GM23338 (cell line): Measurements from ENCODE around the gene ESPN. TPM values are rescaled to one million over a fixed set of nuclear protein-coding genes. Genes with fewer than 3 reads are reported as not detected.
"Not testable (repeated sequence)": the region's sequence is repeated elsewhere in the genome, so short reads cannot be mapped to it uniquely, and the experiment has no call there.

Experiments
- ATAC-seq: fragments of 200-7000 bp; cut with Tn5 transposase; 3 replicates; pipeline ENCODE4 v1.9.1; 2020
- DNase-seq: peaks from one replicate; pipeline ENCODE4 v3.0.0-alpha.2; 2015; ENCODE audit warnings: low spot score
- H2AFZ ChIP-seq: fragments of 200-600 bp; sonication (generic); 2 replicates; pipeline ENCODE4 v1.8.0; 2016; ENCODE audit warnings: antibody characterized with exemption, mild to moderate bottlenecking, moderate library complexity
- H3F3A ChIP-seq: fragments of 200-600 bp; sonication (generic); replicated peaks from 2 replicates; pipeline ENCODE4 v1.8.0; 2017; ENCODE audit warnings: antibody characterized with exemption, mixed run types, low read depth
- H3K27ac ChIP-seq: fragments of 200-600 bp; sonication (generic); 2 replicates; pipeline ENCODE4 v1.6.1; 2016; ENCODE audit warnings: low read depth
- H3K27me3 ChIP-seq: fragments of 200-600 bp; sonication (generic); 2 replicates; pipeline ENCODE4 v1.8.0; 2016; ENCODE audit warnings: mild to moderate bottlenecking, mixed run types, moderate library complexity; ENCODE audit not compliant: insufficient read depth
- H3K36me3 ChIP-seq: fragments of 200-600 bp; sonication (generic); 2 replicates; pipeline ENCODE4 v1.8.0; 2016; ENCODE audit warnings: mild to moderate bottlenecking; ENCODE audit not compliant: insufficient read depth
- H3K4me1 ChIP-seq: fragments of 200-600 bp; sonication (generic); 2 replicates; pipeline ENCODE4 v1.8.0; 2016; ENCODE audit warnings: mild to moderate bottlenecking, moderate library complexity; ENCODE audit not compliant: insufficient read depth
- H3K4me2 ChIP-seq: fragments of 200-600 bp; sonication (generic); 2 replicates; pipeline ENCODE4 v1.7.1; 2017; ENCODE audit warnings: mixed run types
- H3K4me3 ChIP-seq: fragments of 200-600 bp; sonication (generic); 2 replicates; pipeline ENCODE4 v1.6.1; 2016; ENCODE audit warnings: mixed run types
- H3K79me2 ChIP-seq: fragments of 200-600 bp; sonication (generic); replicated peaks from 2 replicates; pipeline ENCODE4 v1.8.0; 2017; ENCODE audit warnings: mild to moderate bottlenecking; ENCODE audit not compliant: insufficient read depth
- H3K9me2 ChIP-seq: fragments of 200-600 bp; sonication (generic); 2 replicates; pipeline ENCODE4 v1.8.0; 2017; ENCODE audit not compliant: insufficient read depth
- H4K20me1 ChIP-seq: fragments of 200-600 bp; sonication (generic); replicated peaks from 2 replicates; pipeline ENCODE4 v1.8.0; 2017; ENCODE audit warnings: mild to moderate bottlenecking; ENCODE audit not compliant: insufficient read depth
- H3K27ac Mint-ChIP-seq: 2 replicates; pipeline ENCODE4 v1.8.0; 2020; ENCODE audit warnings: inconsistent platforms, mild to moderate bottlenecking, moderate library complexity, mixed read lengths
- H3K27me3 Mint-ChIP-seq: 3 replicates; pipeline ENCODE4 v1.8.0; 2022; ENCODE audit warnings: low read depth, mild to moderate bottlenecking, moderate library complexity, mixed read lengths, inconsistent platforms; ENCODE audit not compliant: insufficient read depth, poor library complexity
- H3K36me3 Mint-ChIP-seq: 3 replicates; pipeline ENCODE4 v1.8.0; 2021; ENCODE audit warnings: low read depth, mild to moderate bottlenecking, inconsistent platforms, moderate library complexity, mixed read lengths
- H3K4me1 Mint-ChIP-seq: 3 replicates; pipeline ENCODE4 v1.8.0; 2020; ENCODE audit warnings: mild to moderate bottlenecking, inconsistent platforms, mixed read lengths
- H3K4me3 Mint-ChIP-seq: 3 replicates; pipeline ENCODE4 v1.8.0; 2021; ENCODE audit warnings: moderate library complexity, mild to moderate bottlenecking, inconsistent platforms, mixed read lengths
- H3K9me3 Mint-ChIP-seq: 3 replicates; pipeline ENCODE4 v1.8.0; 2020; ENCODE audit warnings: moderate library complexity, mild to moderate bottlenecking, inconsistent platforms, mixed read lengths
- CTCF ChIP-seq, 2 experiments: fragments of 200-600 bp in 1 of 2; sonication (generic) in 1 of 2; conservative IDR thresholded peaks; 2 replicates each; pipeline versions ENCODE4 v1.5.1 to v1.6.1; 2016 to 2017; ENCODE audit warnings: antibody characterized with exemption in 2 of 2, low read depth in 2 of 2, mild to moderate bottlenecking in 2 of 2, moderate library complexity in 1 of 2
- ZNF462 ChIP-seq: fragments of 250-450 bp; sonication (Bioruptor Pico); IDR thresholded peaks from 2 replicates; pipeline ENCODE4 v1.5.0; 2020; ENCODE audit warnings: mild to moderate bottlenecking, moderate library complexity
- polyA plus RNA-seq: library from polyadenylated mRNA; unstranded; fragments of >200 nt; fragmentation: Nextera tagmentation; extraction: Ambion mirVana; gene quantifications from 2 replicates; pipeline ENCODE4 v1.2.1, GENCODE V29; 2016
- total RNA-seq: library from RNA; depleted of rRNA; stranded (reverse); fragments of >200 nt; shearing (Covaris generic); gene quantifications from 2 replicates; pipeline ENCODE4 v1.2.3, GENCODE V29; 2014

ESPN gene
- total and polyA plus RNA-seq, 2 experiments from 2014 or later: 12.2 to 13.6 TPM

GRCh38 chr1:6455752-6456520 is 31.4 kb downstream of the ESPN start:
- TF ChIP-seq CTCF (conservative IDR thresholded peaks at IDR 0.05; ENCODE audit: low read depth in 2 of 2): peak; percentile 30 to 49; a peak in 3 of 4 replicates
- peaks cover 31% of the 10 kb centered on the region for H3K4me1 Mint-ChIP-seq
- DNase-seq: peak; percentile 55

GRCh38 chr1:6456800-6457466 is 32.4 kb downstream of the ESPN start:
- DNase-seq: peak; percentile 38
- Mint-ChIP-seq H3K9me3 (no peaks in the 10 kb centered on the region; the same call in 2 of the 3 replicates), H3K4me3 (no peak overlapping the region; the same call in 2 of the 3 replicates), H3K4me1 (peaks cover 32% of the 10 kb centered on the region), H3K27ac (no peak overlapping the region), H3K27me3 (peaks cover 40% of the 10 kb centered on the region), H3K36me3 (peaks cover 8% of the 10 kb centered on the region; the same call in 2 of the 3 replicates)
- Histone ChIP-seq H4K20me1 (no peaks in the 10 kb centered on the region), H3K36me3 (no peaks in the 10 kb centered on the region), H3K4me2 (no peak overlapping the region), H3K4me1 (peaks cover 12% of the 10 kb centered on the region), H3F3A (peaks cover 14% of the 10 kb centered on the region; the same call in 1 of the 2 replicates), H3K27ac (no peak overlapping the region), H2AFZ (no peak overlapping the region), H3K4me3 (no peak overlapping the region), H3K79me2 (no peaks in the 10 kb centered on the region), H3K9me2 (no peaks in the 10 kb centered on the region), H3K27me3 (peaks cover 38% of the 10 kb centered on the region)
- peak; percentile 1; the same call in 1 of the 3 replicates for ATAC-seq
- TF ChIP-seq CTCF (conservative IDR thresholded peaks at IDR 0.05; ENCODE audit: low read depth in 2 of 2) (peak; percentile 7 to 33; a peak in 3 of 4 replicates), ZNF462 (no peak)

More at GRCh38 chr1:6455752-6456520, 31.4 kb downstream of the ESPN start:
- H3K27ac ChIP-seq, H3K9me3 Mint-ChIP-seq, H3K4me1 ChIP-seq, H4K20me1 ChIP-seq, H3K9me2 ChIP-seq, H3K27ac Mint-ChIP-seq, H3K4me3 Mint-ChIP-seq, H3K36me3 ChIP-seq, H3K79me2 ChIP-seq, H3K36me3 Mint-ChIP-seq: not testable (repeated sequence)
- peaks cover 11% of the 10 kb centered on the region; the same call in 1 of the 2 replicates for H3F3A ChIP-seq
- ATAC-seq: peak; percentile 13
- H2AFZ ChIP-seq: peak overlapping the region; percentile 69; the same call in 1 of the 2 replicates
- peaks cover 37% of the 10 kb centered on the region for H3K27me3 Mint-ChIP-seq
- H3K27me3 ChIP-seq: peaks cover 38% of the 10 kb centered on the region
- peak overlapping the region; percentile 45; the same call in 1 of the 2 replicates for H3K4me3 ChIP-seq
- H3K4me2 ChIP-seq: peak overlapping the region; percentile 70
